Liver (tissue), 3 donors: ENCODE data around the gene ARHGAP4.

Source experiments
- JUND ChIP-seq, 2 donors: IDR thresholded peaks; 2 replicates each; pipeline ENCODE4 v1.6.1; 2016; ENCODE audit warnings: antibody characterized with exemption in 2 of 2
- RXRA ChIP-seq, 2 donors: IDR thresholded peaks; 2 replicates each; pipeline ENCODE4 v1.6.1; 2017 to 2018; ENCODE audit warnings: antibody characterized with exemption in 2 of 2, mild to moderate bottlenecking in 1 of 2
- TF ChIP-seq, protein P1 (sequence below): fragments of 150-350 bp; IDR thresholded peaks from 2 replicates; pipeline ENCODE4 v1.5.1; 2017; ENCODE audit warnings: improper control_type of control experiment, low read depth, low read length; ENCODE audit not compliant: missing input control
- donor health status: healthy.
- donor health status: healthy.

DNA sequence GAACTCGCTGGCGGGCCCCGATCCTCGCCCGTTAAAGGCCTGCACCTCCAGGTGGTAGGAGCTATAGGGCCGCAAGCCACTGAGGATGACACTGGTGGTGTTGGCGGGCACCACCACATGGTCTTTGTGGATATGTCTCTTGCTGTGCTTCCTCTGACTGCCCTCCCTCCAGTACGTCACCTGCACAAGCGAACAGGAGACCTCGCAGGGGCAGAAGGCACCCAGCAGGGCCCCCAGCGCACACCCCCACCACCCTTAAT is 60.8 kb downstream of the ARHGAP4 start:
- no peak for TF ChIP-seq JUND (IDR thresholded peaks at IDR 0.05)
- no peak for TF ChIP-seq RXRA (IDR thresholded peaks at IDR 0.05)
- TF ChIP-seq, protein P1, sequence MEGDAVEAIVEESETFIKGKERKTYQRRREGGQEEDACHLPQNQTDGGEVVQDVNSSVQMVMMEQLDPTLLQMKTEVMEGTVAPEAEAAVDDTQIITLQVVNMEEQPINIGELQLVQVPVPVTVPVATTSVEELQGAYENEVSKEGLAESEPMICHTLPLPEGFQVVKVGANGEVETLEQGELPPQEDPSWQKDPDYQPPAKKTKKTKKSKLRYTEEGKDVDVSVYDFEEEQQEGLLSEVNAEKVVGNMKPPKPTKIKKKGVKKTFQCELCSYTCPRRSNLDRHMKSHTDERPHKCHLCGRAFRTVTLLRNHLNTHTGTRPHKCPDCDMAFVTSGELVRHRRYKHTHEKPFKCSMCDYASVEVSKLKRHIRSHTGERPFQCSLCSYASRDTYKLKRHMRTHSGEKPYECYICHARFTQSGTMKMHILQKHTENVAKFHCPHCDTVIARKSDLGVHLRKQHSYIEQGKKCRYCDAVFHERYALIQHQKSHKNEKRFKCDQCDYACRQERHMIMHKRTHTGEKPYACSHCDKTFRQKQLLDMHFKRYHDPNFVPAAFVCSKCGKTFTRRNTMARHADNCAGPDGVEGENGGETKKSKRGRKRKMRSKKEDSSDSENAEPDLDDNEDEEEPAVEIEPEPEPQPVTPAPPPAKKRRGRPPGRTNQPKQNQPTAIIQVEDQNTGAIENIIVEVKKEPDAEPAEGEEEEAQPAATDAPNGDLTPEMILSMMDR, result no peak
